Natural killer cell (primary cell): ENCODE results near the gene MIEF1. TPM values are rescaled to one million over a fixed set of nuclear protein-coding genes. Genes with fewer than 3 reads are reported as not detected.

Experiments
- ATAC-seq, 3 donors: fragments of 150-1000 bp in 2 of 3; fragments of 200-7000 bp in 1 of 3; cut with Tn5 transposase; 1 replicate in 1 of 3; 2 replicates in 2 of 3; pipeline ENCODE4 v1.10.0; 2021; ENCODE audit warnings: mild to moderate bottlenecking in 2 of 3, moderate library complexity in 2 of 3
- DNase-seq, 2 donors: peaks; one replicate each; pipeline versions ENCODE4 v3.0.0 to v3.0.0-alpha.2; 2013 to 2021; ENCODE audit warnings: mixed read lengths in 1 of 2
- H3K27ac ChIP-seq: one replicate; pipeline ENCODE4 v1.5.1; 2013; ENCODE audit warnings: mild to moderate bottlenecking, low read length
- H3K27me3 ChIP-seq: one replicate; pipeline ENCODE4 v1.6.1; 2013; ENCODE audit warnings: low read length; ENCODE audit not compliant: control insufficient read depth, insufficient read depth
- H3K36me3 ChIP-seq: one replicate; pipeline ENCODE4 v1.6.1; 2013; ENCODE audit warnings: low read length; ENCODE audit not compliant: control insufficient read depth, insufficient read depth
- H3K4me1 ChIP-seq: one replicate; pipeline ENCODE4 v1.6.1; 2013; ENCODE audit warnings: low read length; ENCODE audit not compliant: control insufficient read depth, insufficient read depth
- H3K4me3 ChIP-seq: one replicate; pipeline ENCODE4 v1.5.1; 2013; ENCODE audit warnings: low read length
- H3K9me3 ChIP-seq: one replicate; pipeline ENCODE4 v1.6.1; 2013; ENCODE audit warnings: low read length; ENCODE audit not compliant: control insufficient read depth, insufficient read depth
- H3K27ac Mint-ChIP-seq, 2 donors: one replicate each; pipeline ENCODE4 v1.8.0; 2022; ENCODE audit warnings: mild to moderate bottlenecking in 2 of 2, mixed read lengths in 2 of 2, moderate library complexity in 1 of 2
- H3K27me3 Mint-ChIP-seq, 2 donors: one replicate each; pipeline ENCODE4 v1.8.0; 2022; ENCODE audit warnings: low read depth in 2 of 2, mixed read lengths in 2 of 2
- H3K36me3 Mint-ChIP-seq: one replicate; pipeline ENCODE4 v1.8.0; 2022; ENCODE audit warnings: mixed read lengths
- H3K4me1 Mint-ChIP-seq, 2 donors: one replicate each; pipeline ENCODE4 v1.8.0; 2022; ENCODE audit warnings: mixed read lengths in 2 of 2
- H3K4me3 Mint-ChIP-seq: one replicate; pipeline ENCODE4 v1.8.0; 2022; ENCODE audit warnings: mild to moderate bottlenecking, moderate library complexity, mixed read lengths
- H3K9me3 Mint-ChIP-seq, 2 donors: one replicate each; pipeline ENCODE4 v1.8.0; 2022; ENCODE audit warnings: mixed read lengths in 2 of 2
- WGBS: methylation state at CpG from one replicate; pipeline ENCODE4 v1.1.7; 2013; ENCODE audit warnings: missing lambda C conversion rate; ENCODE audit not compliant: insufficient coverage; 5-methylcytosine and 5-hydroxymethylcytosine counted together
- intact Hi-C: fragments of 100-400 bp; cut with micrococcal nuclease; formaldehyde crosslinking; loops from one replicate; pipeline ENCODE4 v1.14.2; 2022
- total RNA-seq, 4 donors: library from RNA; stranded (reverse); fragments of 120-200 nt in 1 of 4; gene quantifications; one replicate each; pipeline versions ENCODE4 v1.2.3 to v1.2.4, GENCODE V29; 2013 to 2022
- TF ChIP-seq, protein P1 (sequence below): fragments of 200-600 bp; IDR thresholded peaks from one replicate; pipeline ENCODE4 v1.8.0; 2022; ENCODE audit warnings: antibody characterized with exemption

MIEF1 gene
- total RNA-seq, 3 donors from 2014 or later (not counting 1 experiment from before 2014, with no cell fraction given): 16.1 to 27.6 (median 25.1) TPM

DNA sequence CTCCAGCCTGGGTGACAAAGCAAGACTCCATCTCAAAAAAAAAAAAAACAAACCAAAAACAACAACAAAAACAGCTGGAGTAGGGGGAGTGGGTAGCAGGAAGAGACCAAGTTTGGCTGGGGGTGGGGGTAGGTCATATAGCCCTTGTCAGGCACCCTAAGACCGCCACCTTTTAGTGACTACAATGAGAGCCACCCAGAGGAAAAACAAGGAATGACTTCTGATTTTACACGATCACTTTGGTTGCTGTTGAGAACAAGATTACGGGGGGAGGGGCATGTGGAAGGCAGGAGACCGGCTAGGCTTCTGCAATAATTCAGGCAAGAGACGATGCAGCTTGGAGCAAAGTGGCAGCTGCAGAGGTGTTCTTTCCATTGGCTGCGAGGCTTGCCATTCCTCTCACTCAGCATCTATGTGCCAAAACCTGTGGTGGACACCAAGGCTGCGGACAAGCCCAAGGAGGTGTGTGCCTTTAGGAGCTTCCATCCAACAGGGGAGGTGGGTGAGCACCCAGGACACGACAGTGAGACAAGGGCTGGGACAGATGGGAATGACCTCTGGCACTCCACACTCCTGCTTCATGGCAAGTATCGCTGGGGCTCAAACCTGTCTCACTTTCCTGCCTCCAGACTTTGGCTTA, 28.7 kb downstream of the MIEF1 start:
- Histone ChIP-seq H3K9me3 (no peaks in the 10 kb centered on the region), H3K27ac (no peak overlapping the region), H3K4me3 (no peak overlapping the region), H3K4me1 (peaks cover 69% of the 10 kb centered on the region), H3K27me3 (no peaks in the 10 kb centered on the region), H3K36me3 (peaks cover 24% of the 10 kb centered on the region)
- peaks cover 41 to 66% of the 10 kb centered on the region in 2 donors for H3K4me1 Mint-ChIP-seq
- whole genome bisulfite sequencing: 66% methylated on average over 9 of the region's 9 CpGs
- peak in 1 of 2 donors; percentile 67 for DNase-seq
- intact Hi-C loops: loop anchor here (2.0 to 10.0 kb wide), 4 partner anchors 188 to 1114 kb away; partner anchors contain the start of gene CBX6
- H3K4me3 Mint-ChIP-seq: peak overlapping the region; percentile 94
- TF ChIP-seq, protein P1, sequence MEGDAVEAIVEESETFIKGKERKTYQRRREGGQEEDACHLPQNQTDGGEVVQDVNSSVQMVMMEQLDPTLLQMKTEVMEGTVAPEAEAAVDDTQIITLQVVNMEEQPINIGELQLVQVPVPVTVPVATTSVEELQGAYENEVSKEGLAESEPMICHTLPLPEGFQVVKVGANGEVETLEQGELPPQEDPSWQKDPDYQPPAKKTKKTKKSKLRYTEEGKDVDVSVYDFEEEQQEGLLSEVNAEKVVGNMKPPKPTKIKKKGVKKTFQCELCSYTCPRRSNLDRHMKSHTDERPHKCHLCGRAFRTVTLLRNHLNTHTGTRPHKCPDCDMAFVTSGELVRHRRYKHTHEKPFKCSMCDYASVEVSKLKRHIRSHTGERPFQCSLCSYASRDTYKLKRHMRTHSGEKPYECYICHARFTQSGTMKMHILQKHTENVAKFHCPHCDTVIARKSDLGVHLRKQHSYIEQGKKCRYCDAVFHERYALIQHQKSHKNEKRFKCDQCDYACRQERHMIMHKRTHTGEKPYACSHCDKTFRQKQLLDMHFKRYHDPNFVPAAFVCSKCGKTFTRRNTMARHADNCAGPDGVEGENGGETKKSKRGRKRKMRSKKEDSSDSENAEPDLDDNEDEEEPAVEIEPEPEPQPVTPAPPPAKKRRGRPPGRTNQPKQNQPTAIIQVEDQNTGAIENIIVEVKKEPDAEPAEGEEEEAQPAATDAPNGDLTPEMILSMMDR: no peak
- no peaks in the 10 kb centered on the region for H3K36me3 Mint-ChIP-seq
- no peak for ATAC-seq
- no peaks in the 10 kb centered on the region for H3K27me3 Mint-ChIP-seq
- H3K27ac Mint-ChIP-seq: peak overlapping the region; percentile 92 to 97
- H3K9me3 Mint-ChIP-seq: no peaks in the 10 kb centered on the region

DNA sequence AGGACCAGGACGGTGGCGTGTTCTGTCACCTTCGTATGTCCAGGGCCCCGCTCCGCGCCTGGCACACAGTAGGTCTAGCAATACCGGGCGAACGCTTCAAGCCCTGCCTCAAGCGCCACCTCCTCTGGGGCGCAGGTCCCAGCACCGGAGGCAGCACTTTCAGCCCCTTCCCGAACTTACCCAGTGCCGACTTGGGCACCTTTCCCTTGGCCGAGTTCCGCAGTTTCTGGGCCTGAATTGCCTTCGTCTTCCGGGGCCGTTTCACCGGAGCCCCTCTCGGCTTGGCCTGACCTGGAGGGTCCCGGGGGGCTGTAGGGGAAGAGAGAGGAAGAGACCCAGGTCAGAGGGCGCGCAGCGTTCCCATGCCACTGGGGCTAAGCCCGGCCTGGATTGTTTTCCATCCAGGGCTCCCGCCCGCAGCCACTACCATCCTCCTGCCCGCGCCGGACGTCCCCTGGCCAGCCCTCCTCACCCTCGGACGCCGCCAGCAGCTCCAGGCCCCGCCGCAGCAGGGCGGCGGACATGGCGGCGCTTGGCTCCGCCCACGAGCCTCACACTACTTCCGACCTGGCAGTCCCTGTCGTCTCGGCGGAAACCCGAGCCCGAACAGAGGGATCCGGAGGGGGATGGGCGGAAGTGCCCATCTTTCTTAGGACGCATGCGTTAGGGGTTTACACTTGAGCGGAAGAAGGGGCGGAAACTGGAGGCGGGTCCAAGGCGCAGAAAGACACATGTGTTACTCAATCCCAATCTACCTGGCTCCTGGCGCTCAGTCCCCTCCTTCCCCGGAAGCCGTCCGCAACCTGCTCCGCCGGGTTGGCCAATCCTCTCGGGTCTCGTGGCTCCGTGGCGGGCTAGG, 30.4 kb downstream of the MIEF1 start, which contains the start of gene RPS19BP1:
RPS19BP1 (minus strand) TSS at position 534 of the 859 bp plus-strand sequence; CDS start at position 524, 10 bp downstream.
- peak within 1 kb of the TSS; percentile 92 to 97 for H3K27ac Mint-ChIP-seq
- peak within 1 kb of the TSS; percentile 94 for H3K4me3 Mint-ChIP-seq
- Histone ChIP-seq H3K4me1 (peaks cover 54% of the 10 kb centered on the region), H3K36me3 (peaks cover 24% of the 10 kb centered on the region), H3K9me3 (no peaks in the 10 kb centered on the region), H3K27ac (peak within 1 kb of the TSS; percentile 87), H3K27me3 (no peaks in the 10 kb centered on the region), H3K4me3 (peak within 1 kb of the TSS; percentile 90)
- peaks cover 30 to 54% of the 10 kb centered on the region in 2 donors for H3K4me1 Mint-ChIP-seq
- ATAC-seq (peak; percentile 86 to 94 (median 87)), DNase-seq (peak; percentile 96 to 100)
- intact Hi-C loops: loop anchor here (1.0 to 10.0 kb wide), 6 partner anchors 12 to 1112 kb away; partner anchors contain the start of genes ATF4, CBX6 and MIEF1
- no peaks in the 10 kb centered on the region for H3K36me3 Mint-ChIP-seq
- under 1% methylated on average over 67 of the region's 67 CpGs for WGBS
- TF ChIP-seq, protein P1: no peak
- no peaks in the 10 kb centered on the region for H3K27me3 Mint-ChIP-seq
- H3K9me3 Mint-ChIP-seq: no peaks in the 10 kb centered on the region

DNA sequence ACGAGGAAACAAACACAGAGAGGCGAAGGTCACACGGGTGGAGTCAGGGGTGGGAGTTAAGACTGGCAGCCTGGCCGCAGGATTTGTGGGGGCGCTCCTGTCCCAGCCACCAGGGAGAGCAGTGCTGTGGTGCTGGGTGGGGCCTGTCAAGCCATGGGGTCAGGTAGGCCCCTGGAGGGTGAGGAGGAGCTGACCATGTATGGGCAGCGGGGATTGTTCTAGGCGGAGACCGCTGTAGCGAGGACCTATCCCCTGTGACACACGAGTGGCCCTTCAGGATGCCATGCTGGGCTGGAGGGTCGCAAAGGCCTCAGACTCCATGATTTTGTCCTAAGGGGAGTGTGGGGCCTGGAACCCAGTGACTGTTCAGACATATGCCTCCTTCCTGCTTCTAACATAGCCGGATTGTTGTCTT, 32.0 kb downstream of the MIEF1 start:
- no peaks in the 10 kb centered on the region for H3K36me3 Mint-ChIP-seq
- no peak overlapping the region for H3K4me3 ChIP-seq
- no peaks in the 10 kb centered on the region for H3K27me3 ChIP-seq
- intact Hi-C loops: loop anchor here (1.0 to 10.0 kb wide), 5 partner anchors 491 to 1111 kb away; partner anchors contain the start of gene CBX6
- H3K4me1 ChIP-seq: peaks cover 38% of the 10 kb centered on the region
- no peak overlapping the region for H3K4me3 Mint-ChIP-seq
- H3K9me3 Mint-ChIP-seq: no peaks in the 10 kb centered on the region
- WGBS: 91% methylated on average over 12 of the region's 12 CpGs
- H3K27ac Mint-ChIP-seq: no peak overlapping the region
- DNase-seq (no peak), ATAC-seq (no peak)
- H3K9me3 ChIP-seq: no peaks in the 10 kb centered on the region
- no peaks in the 10 kb centered on the region for H3K27me3 Mint-ChIP-seq
- peaks cover 19 to 41% of the 10 kb centered on the region in 2 donors for H3K4me1 Mint-ChIP-seq
- TF ChIP-seq, protein P1: no peak
- peaks cover 11% of the 10 kb centered on the region for H3K36me3 ChIP-seq
- H3K27ac ChIP-seq: no peak overlapping the region
